Mucosa of stomach (tissue), 1 donor: ENCODE measurements around the gene PLLP.

Source experiments
- H3K27me3 ChIP-seq: one replicate; pipeline ENCODE4 v1.7.0; 2013; ENCODE audit warnings: mild to moderate bottlenecking, low read length; ENCODE audit not compliant: control insufficient read depth, insufficient read depth
- H3K36me3 ChIP-seq: one replicate; pipeline ENCODE4 v1.7.0; 2013; ENCODE audit warnings: low read length; ENCODE audit not compliant: control insufficient read depth, insufficient read depth
- H3K4me1 ChIP-seq: one replicate; pipeline ENCODE4 v1.7.0; 2013; ENCODE audit warnings: mild to moderate bottlenecking, low read length; ENCODE audit not compliant: control insufficient read depth, insufficient read depth
- H3K4me3 ChIP-seq: one replicate; pipeline ENCODE4 v1.7.0; 2013; ENCODE audit warnings: low read length
- H3K9ac ChIP-seq: one replicate; pipeline ENCODE4 v1.7.0; 2013; ENCODE audit warnings: mild to moderate bottlenecking, low read length, moderate library complexity
- H3K9me3 ChIP-seq: one replicate; pipeline ENCODE4 v1.7.0; 2013; ENCODE audit warnings: mild to moderate bottlenecking, low read length, moderate library complexity; ENCODE audit not compliant: control insufficient read depth
- donor health status: Pancreatic carcinoma.

PLLP gene

DNA sequence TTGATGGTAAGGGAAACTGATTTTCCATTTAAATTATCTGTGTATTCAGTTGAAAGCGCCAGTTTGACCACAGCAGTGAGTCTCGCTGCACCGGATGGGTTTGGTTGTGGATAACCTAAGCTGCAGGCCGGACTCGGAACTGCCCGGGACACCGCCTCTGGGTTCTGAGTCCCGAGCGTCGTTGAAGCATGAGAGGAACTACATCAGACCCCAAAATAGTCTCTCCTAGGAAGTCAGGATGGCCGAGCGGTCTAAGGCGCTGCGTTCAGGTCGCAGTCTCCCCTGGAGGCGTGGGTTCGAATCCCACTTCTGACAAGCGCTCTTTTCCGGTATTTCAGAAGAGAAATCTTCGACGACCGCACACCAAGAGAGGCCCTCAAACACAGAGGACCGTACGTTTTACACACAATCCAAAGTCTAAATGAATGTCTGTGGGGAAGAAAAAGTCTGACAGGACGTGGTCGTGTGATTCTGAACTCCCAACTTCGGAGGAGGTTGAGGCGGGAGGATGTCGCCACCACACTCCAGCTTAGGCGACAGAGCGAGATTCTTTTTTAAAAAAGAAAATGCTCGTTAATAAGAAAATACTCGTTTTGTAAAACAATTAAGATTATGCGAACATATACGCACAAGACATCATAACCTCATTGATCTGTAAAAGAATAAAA lies 15.4 kb upstream of the PLLP start:
- Histone ChIP-seq H3K9ac (peak overlapping the region; percentile 60), H3K36me3 (no peaks in the 10 kb centered on the region), H3K4me3 (peak overlapping the region; percentile 49), H3K4me1 (peaks cover 26% of the 10 kb centered on the region), H3K27me3 (no peaks in the 10 kb centered on the region), H3K9me3 (no peaks in the 10 kb centered on the region)

- Histone ChIP-seq H3K9me3 (no peaks in the 10 kb centered on the region), H3K4me3 (peak overlapping the region; percentile 40), H3K36me3 (no peaks in the 10 kb centered on the region), H3K4me1 (peaks cover 19% of the 10 kb centered on the region), H3K27me3 (no peaks in the 10 kb centered on the region), H3K9ac (peak overlapping the region; percentile 60)
Measured at GRCh38 chr16:57299009-57299718, 14.7 kb upstream of the PLLP start.

DNA sequence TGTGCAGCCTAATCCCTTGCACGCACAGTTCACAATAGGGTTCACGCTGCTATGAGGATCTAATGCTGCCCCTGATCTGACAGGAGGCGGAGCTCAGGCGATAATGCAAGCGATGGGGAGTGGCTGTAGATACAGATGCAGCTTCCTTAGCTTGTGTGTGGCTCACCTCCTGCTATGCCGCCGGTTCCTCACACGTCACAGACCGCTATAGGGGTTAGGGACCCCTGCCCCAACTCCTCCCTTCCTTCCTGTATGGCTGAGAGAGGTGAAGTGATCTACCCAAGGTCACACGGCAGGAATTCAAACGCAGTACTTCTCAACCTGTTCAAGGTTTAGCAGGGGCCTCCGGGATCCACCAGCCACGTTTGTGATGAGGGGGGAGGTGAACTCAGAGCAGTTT lies 13.4 kb upstream of the PLLP start:
- H3K4me1 ChIP-seq = peaks cover 16% of the 10 kb centered on the region
- no peaks in the 10 kb centered on the region for H3K36me3 ChIP-seq
- H3K27me3 ChIP-seq = no peaks in the 10 kb centered on the region
- no peaks in the 10 kb centered on the region for H3K9me3 ChIP-seq
- H3K9ac ChIP-seq = no peak overlapping the region
- no peak overlapping the region for H3K4me3 ChIP-seq

GRCh38 chr16:57289391-57290257 lies 5.2 kb upstream of the PLLP start:
- Histone ChIP-seq H3K4me3 (no peak overlapping the region), H3K9me3 (no peaks in the 10 kb centered on the region), H3K9ac (no peak overlapping the region), H3K4me1 (peaks cover 34% of the 10 kb centered on the region), H3K27me3 (no peaks in the 10 kb centered on the region), H3K36me3 (no peaks in the 10 kb centered on the region)

DNA sequence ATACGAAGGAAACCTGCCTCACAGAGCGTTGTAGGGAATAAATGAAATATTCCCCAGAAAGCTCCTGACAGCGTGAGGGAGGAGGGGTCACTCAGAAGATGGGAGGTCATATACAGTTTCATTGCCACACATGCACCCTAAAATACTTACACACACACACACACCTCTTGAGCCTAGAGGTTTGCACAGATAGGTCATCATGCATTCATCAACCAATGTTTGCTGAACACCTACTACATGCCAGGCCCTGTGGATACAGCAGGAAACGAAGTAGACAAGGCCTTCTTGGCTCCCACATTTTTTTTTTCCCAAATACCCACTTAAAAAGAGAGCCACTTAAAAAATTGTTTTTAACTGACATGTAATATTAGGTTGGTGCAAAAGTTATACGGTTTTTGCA lies 907 bp upstream of the PLLP start:
- H3K4me1 ChIP-seq = peaks cover 30% of the 10 kb centered on the region
- H3K4me3 ChIP-seq = no peak overlapping the region
- H3K36me3 ChIP-seq = no peaks in the 10 kb centered on the region
- peaks cover 8% of the 10 kb centered on the region for H3K27me3 ChIP-seq
- no peaks in the 10 kb centered on the region for H3K9me3 ChIP-seq
- H3K9ac ChIP-seq = peak overlapping the region; percentile 92

GRCh38 chr16:57284952-57285363 lies 486 bp upstream of the PLLP start:
- Histone ChIP-seq H3K4me3 (peak overlapping the region; percentile 66), H3K9me3 (no peaks in the 10 kb centered on the region), H3K4me1 (peaks cover 30% of the 10 kb centered on the region), H3K9ac (peak overlapping the region; percentile 92), H3K27me3 (peaks cover 8% of the 10 kb centered on the region), H3K36me3 (no peaks in the 10 kb centered on the region)

DNA sequence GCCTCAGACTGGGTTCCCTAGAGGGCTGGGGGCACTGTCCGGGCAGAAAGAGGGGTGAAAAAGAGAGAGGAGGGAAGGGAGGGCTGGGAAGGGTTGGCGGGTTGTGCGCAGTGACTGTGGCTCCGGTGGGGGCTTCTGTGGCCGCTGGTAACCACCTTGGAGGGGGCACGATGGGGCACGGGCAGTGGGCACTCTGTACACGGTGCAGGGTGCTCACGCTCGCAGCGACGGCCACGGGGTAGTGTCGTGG lies 588 bp downstream of the PLLP start:
- H3K9me3 ChIP-seq = no peaks in the 10 kb centered on the region
- H3K27me3 ChIP-seq = peaks cover 8% of the 10 kb centered on the region
- H3K36me3 ChIP-seq = no peaks in the 10 kb centered on the region
- peak overlapping the region; percentile 92 for H3K9ac ChIP-seq
- peaks cover 34% of the 10 kb centered on the region for H3K4me1 ChIP-seq
- peak overlapping the region; percentile 66 for H3K4me3 ChIP-seq

GRCh38 chr16:57283214-57283958 lies 1.1 kb downstream of the PLLP start:
- no peaks in the 10 kb centered on the region for H3K9me3 ChIP-seq
- peak overlapping the region; percentile 92 for H3K9ac ChIP-seq
- H3K36me3 ChIP-seq = no peaks in the 10 kb centered on the region
- H3K4me1 ChIP-seq = peaks cover 39% of the 10 kb centered on the region
- peak overlapping the region; percentile 66 for H3K4me3 ChIP-seq
- H3K27me3 ChIP-seq = peaks cover 8% of the 10 kb centered on the region

DNA sequence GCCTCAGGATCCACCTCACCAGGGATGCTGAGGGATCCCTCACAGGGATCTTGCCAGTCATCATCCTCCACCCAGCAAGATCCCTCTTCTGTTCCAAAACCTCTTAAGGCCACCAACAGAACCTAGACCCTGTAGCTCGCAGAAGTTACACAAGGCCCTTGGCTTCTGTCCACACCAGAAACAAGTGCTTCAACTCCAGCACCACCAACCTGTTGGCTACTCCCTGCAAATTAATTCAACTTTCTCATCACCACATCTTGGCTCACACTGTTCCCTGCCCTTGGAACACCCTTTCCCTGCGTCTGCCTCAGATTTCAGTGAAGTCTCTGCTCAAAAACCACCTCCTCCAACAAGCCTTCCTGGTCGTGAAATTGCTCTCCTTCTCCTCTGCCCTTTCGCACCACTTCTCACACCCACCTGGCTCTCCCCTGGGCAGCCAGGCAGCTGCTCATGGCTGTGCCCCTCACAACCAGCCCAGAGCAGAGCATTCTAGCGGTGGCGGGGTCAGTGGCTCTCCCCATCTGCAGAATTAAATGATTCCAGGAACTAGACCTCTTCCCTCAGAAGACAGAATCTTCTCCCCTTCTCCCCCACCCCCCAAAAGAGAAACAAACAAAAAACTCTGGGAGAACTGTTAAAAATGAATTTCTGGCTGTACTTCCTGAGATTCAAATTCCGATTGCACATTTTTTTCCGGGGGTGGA lies 1.8 kb downstream of the PLLP start:
- Histone ChIP-seq H3K36me3 (no peaks in the 10 kb centered on the region), H3K27me3 (peaks cover 8% of the 10 kb centered on the region), H3K4me1 (peaks cover 47% of the 10 kb centered on the region), H3K9me3 (no peaks in the 10 kb centered on the region), H3K9ac (peak overlapping the region; percentile 92), H3K4me3 (peak overlapping the region; percentile 66)

DNA sequence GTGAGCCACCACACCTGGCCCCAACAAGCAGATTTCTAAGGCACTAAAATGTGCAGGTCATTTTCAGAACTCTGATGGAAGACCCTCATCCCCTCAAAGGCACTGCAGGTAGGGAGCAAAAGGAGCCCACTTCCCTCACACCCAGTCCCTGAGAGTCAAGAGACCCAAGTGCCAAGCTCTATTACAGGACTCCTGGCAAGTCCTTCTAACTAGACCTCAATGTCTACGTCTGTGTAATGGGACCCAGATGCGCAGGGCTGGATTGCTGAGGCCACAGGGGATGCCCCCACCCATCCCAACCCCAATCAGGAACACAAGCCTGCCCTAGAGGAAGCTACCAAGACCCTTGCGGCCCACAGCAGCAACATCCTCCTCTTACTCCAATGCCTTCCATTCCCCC lies 2.7 kb downstream of the PLLP start:
- no peak overlapping the region for H3K4me3 ChIP-seq
- H3K36me3 ChIP-seq = no peaks in the 10 kb centered on the region
- H3K9me3 ChIP-seq = no peaks in the 10 kb centered on the region
- no peak overlapping the region for H3K9ac ChIP-seq
- H3K4me1 ChIP-seq = peaks cover 55% of the 10 kb centered on the region
- peaks cover 8% of the 10 kb centered on the region for H3K27me3 ChIP-seq

- Histone ChIP-seq H3K4me3 (no peak overlapping the region), H3K27me3 (peaks cover 8% of the 10 kb centered on the region), H3K36me3 (no peaks in the 10 kb centered on the region), H3K9ac (peak overlapping the region; percentile 33), H3K4me1 (peaks cover 58% of the 10 kb centered on the region), H3K9me3 (no peaks in the 10 kb centered on the region)
Measured at GRCh38 chr16:57279780-57280638, 4.5 kb downstream of the PLLP start.
